T-helper 22 cell (primary cell): ENCODE data around the gene COL5A3.
A peak's percentile ranks its signal among the peaks of the same experiment; 100 is the strongest.
"Not testable (repeated sequence)": the region's sequence is repeated elsewhere in the genome, so short reads cannot be mapped to it uniquely, and the experiment has no call there.

Source experiments
- DNase-seq: peaks from one replicate; pipeline ENCODE4 v3.0.0-alpha.2; 2020; ENCODE audit warnings: low read depth

The COL5A3 gene

DNA sequence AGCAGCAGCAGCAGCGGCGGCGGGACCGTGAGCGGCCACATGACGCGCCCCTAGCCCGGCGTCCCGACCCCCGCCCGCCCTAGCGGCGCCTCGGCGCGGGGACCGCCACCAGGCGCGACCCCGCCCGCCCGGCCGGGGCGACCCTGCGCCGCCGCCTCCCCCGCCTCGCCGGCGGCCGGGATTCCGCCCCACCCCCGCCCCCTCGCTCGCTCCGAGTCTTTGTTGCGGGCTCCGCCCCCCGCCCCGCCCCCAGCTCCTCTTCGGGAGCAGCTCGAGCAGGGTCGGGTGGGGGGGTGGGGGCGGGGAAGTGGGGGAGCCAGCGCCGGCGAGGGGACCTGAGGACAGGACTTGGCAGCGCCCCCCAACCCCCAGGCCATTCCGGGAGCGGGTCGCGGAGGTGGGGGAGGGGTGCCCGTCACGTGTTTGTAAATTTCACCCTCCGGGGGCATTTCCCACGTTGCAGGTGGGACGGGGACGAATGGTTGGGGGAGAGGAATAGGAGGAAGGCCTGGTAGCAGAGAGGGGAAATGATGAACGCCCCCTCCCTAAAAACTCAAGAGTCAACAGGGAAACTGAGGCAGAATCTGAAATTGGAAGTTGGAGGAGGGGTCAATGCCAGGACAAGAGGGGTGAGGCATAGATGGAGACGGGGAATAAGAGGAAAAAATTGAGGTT, 73.8 kb downstream of the COL5A3 start, which contains the start of gene OLFM2:
Gene OLFM2, minus strand, starts transcription at position 190 of the 675 bp plus-strand sequence. Its CDS starts 149 bp downstream, at position 41.
- no peak for DNase-seq

DNA sequence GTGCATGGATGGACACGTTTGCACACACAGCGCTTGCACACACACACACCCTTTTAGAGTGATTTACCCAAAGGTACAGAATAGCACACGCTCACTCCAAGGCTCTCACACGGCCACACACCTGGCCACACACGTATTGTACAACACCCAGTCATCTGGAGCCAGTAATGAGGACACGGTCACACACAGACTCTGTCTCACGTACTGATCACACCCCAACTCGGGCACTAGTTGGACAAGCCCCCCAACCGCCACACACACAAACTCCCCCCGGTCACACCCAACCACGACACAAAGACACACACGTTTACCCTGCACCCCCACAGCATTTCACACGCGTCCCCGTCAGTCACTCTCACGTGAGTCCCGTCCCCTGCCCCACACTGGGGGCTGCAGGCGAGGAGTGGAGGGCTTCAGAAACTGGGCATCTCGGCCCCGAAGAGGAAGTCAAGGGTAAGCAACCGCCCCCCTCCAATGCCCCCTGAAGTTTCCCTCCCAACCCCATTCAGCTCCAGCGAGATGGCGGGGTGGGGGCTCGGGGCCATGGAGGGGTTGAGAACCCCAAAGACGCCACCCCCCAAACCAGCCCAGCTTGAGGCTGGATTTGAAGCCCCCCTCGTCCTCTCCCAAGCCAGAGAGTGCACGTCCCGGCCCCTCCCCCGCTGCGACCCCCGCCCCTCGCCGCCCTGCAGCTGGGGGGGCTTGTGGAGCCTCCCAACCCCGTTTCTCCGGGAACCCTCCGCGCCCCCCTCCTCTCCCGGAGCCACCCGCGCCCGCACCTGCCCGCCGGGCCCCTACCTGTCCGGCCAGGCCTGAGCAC, 74.6 kb downstream of the COL5A3 start:
- no peak for DNase-seq

DNA sequence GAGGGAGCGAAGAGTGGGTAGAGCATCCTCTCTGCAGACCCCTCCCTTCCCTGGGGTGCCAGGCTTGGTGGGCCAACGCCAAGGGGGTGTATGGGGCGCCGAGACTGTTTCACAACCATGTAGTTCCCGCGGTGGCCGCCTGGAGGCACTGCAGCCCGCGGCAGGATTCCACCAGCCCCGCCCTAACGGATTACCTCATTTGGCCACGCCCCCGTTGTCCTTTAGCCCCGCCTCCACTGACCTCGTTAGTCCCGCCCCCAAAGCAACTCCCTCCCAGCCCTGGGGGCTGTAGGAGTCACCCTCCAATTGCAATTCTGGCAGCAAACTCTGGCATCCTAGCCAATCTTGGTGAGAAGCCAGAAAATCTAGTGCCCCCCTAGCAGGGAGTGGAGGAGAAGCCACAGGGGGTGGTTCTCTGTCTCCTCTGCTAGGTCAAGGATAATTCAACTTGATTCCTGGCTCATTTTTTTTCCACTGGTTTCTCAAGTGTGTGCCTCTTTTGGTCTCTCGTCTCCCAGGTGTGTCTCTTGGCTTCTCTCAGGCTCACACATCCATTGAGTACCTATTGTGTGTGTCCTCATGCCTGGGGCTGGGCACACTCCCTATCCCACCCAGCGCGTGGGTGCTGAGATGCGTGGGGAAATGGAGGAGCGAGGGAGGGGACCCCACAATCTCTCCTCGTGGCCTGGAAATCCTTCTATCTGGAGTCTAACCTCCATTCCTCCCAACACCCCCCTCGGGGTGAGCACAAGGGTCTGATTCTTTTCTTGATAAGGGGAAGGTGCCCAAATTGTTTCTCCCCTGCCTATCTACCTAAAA, 76.0 kb downstream of the COL5A3 start:
- peak; percentile 58 for DNase-seq

DNA sequence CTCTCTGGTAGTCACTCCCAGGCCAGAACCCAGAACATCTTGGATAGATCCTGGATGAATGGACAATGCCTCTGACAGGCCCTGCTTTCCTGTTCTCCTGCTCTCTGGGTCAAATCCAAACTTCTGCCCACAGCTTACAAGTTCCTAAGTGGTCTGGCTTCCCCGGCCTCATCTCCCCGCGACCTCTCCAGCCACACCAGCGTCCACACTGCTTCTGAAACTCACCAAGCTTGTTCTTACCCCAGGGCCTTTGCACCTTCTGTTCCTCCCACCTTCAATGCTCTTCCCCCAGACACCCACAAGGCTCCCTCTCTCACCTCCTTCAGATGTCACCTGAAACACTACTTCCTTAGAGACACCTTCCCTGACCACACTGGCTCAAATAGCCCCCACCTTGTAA, 77.5 kb downstream of the COL5A3 start:
- no peak for DNase-seq

DNA sequence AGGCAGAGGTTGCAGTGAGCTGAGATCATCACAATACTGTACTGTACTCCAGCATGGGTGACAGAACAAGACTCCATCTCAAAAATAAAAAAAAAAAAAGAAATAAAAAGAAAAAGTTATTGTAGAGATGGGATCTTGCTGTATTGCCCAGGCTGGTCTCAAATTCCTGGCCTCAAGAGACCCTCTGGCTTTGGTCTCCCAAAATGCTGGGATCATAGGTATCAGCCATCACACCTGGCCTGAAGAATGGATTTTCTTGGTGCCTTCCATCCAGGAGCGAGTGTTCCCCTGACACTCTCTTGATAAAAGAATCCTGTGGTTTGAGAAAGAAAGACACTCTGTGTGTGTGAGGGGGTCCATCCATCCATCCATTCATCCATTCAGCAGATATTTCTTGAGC, 78.7 kb downstream of the COL5A3 start:
- no peak for DNase-seq

DNA sequence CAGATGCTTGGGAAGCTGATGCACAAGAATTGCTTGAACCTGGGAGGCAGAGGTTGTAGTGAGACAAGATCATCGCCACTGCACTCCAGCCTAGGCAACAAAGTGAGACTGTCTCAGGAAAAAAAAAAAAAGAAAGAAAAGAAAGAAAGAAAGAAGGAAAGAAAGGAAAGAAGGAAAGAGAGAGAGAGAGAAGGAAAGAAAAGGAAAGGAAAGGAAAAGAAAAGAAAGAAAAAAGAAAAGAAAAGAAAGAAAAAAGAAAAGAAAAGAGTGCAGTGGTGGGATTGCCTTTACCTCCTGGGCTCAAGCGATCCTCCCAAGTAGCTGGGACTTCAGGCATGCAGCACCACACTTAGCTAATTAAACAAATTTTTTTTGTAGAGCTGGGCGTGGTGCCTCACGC, 86.9 kb downstream of the COL5A3 start:
- no peak for DNase-seq

DNA sequence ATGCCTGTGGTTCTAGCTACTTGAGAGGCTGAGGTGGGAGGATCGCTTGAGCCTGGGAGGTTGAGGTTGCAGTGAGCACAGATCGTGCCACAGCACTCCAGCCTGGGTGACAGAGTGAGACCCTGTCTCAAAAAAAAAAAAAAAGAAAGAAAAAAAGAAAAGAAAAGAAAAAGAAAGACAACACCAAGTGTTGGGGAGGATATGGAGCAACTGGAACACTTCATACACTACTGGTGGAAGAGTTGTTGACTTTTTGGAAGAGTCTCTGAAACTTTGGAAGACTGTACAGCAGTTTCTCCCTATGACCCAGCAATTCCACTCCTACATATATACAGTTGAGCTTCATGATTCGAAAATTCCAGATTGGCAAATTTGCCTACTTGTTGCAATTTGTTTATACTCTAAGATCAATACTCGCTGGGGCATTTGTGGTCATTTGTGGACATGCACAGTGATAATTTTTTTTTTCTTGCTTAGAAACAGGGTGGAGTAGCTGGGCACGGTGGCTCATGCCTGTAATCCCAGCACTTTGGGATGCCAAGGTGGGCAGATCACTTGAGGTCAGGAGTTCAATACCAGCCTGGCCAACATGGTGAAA, 87.4 kb downstream of the COL5A3 start:
- not testable (repeated sequence) for DNase-seq

DNA sequence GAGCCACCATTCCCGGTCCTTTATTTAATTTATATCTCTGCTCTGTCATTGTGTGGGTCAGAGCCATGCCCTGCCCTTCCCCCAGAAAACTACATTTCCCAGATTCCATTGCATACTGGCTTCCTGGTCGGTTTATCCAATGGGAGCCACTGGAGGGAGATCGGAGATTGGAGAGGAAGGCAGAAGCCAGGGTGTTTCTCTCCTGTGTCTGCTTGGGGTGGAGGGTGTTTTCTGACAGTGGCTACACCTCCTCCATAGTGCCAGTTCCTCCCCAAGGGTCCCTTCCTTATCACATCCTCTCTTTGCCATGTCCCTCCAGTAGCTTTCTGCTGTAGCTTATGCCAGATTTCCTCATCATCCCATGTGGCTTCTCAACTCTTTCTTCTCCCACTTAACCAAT, 93.0 kb downstream of the COL5A3 start:
- DNase-seq: no peak

DNA sequence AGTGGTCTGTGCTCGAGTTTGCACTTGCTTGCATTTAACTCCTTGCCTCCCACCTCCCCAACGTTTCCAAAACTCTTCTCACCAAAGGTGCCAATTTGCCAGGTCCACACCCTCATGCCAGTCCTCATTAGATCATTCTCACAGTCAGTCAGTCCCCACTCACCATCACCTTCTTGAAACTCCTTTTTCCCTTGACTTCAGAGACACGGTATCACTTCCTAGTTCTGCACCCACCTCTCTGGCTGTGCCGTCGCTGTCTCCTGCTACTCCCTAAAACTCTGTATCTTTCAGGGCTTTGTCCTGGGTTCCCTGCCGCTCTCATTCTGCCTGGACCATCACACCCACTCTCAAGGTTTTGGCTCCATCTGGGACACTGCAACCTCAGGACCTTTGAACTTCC, 93.6 kb downstream of the COL5A3 start:
- DNase-seq: no peak

DNA sequence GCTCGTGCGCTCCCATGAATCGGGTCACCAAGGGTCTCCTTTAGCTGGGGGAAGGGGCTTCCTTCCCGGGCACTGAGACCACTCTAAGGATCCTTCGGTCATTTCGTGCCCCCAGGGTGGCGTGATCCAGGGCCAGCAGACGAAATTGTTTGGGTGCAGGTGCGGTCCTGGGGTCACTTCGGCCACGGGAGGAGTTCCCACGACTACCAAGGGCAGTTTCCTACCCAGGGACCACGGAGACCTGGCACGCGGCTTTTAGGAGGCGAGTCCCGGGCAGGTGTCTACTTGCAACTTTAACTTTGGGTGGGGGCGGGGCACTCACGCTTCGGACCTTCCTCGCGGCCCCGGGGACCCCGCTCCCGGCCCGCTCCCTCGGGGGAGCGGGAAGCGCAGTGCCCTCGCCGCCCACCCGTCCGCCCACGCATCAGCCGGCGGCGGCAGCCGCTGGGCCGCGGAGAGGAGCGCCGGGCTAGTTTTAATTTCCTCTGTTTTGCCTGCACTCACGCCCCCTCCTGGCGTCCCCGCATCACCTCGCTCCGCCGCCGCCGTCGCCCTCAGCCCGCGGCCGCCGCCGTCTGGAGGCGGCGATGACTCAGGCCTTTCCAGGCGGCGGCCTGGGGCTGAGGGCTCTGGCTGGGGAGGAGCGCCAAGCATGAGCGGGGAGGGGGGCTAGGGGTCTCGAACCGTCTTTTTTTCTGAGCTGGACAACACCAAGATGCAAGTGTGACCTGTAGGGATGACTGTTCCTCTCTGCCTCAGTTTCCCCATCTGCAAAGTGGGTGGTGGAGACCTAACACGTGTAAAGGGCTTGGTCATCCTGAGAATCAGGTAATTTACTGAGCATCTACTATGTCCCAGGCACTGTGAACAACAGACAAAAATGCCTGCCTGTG, 95.7 kb downstream of the COL5A3 start:
- peak; percentile 58 for DNase-seq

DNA sequence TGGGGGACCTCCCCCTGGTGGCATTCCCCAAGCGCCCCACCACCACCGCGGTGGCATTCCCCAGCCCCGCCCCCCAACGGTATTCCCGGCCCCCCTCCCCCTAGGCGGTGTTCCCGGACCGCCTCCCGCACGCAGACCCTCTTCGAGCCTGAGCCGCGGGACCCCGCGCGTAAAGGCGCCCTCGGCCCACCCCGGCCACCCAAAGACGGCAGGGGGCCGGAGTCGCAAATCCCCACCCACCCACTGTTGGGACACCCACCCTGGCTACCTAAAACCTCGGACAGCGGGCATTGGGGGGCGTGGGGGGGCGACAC, 96.3 kb downstream of the COL5A3 start:
- no peak for DNase-seq

DNA sequence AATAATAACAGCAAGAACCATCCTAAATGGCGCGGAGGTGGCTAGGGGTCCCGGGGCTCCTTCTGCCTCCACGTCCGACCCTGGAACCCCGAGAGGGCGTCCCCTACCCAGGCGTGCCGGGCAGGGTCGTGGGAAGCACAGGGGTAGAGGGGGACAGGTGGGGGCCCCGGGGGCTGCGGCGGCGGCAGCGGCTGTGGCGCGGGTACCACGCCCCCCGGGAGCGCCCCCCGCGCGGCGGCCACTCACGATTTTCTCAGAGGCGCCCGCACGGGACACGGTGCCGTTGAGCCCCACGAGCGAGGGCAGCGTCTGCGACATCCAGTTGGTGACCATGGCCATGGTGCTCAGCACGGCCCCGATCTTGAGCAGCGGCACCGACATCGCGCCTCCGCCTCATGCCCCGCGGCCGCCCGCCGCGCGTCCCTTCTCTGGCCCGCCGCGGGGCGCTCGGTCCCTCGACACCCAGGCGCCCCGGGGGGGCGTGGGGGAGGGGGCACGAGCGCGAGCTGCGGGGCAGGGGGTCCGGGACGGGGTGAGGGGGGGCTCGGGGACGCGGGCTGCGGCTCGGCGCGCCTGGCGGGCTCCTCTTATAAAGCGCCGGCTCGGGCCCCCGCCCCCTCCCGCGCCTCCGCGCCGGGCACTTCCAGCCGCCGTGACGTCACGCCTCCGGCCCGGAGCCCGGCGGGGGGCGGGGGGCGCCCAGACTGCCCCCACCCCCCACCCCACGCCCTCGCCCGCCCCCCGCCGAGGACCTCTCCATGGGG, 96.9 kb downstream of the COL5A3 start:
- no peak for DNase-seq

DNA sequence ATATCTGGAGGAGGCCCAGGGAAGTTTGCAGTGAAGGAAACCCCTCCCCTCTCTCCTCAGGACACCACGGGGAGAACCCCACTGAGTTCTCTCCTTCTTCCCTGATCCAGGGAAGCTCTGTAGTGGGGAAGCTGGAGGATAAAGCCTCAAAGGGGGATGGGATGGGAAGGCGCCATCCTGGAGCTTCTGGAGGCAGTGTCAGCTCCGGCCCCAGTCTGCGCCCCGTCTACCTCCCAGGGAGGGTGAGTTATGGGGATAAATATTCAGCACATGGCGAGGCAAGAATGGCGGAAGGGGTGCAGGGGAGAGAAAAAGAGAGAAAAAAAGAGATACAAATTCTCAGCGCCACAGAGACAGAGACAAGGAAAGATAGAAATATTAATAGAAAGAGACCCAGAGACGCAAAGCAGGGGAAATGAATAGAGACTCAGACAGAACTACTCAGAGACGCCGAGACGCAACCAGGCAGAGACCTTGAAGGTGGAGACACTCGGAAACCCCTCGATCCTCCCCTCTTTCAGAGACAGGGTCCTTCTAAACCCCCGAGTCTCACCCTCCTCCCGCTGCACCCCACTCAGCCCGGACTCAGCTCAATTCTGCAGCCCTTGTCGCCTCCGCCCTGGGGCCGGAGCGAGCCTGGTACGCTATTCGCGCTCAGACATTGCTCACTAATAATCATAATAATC, 97.6 kb downstream of the COL5A3 start:
- DNase-seq: no peak

DNA sequence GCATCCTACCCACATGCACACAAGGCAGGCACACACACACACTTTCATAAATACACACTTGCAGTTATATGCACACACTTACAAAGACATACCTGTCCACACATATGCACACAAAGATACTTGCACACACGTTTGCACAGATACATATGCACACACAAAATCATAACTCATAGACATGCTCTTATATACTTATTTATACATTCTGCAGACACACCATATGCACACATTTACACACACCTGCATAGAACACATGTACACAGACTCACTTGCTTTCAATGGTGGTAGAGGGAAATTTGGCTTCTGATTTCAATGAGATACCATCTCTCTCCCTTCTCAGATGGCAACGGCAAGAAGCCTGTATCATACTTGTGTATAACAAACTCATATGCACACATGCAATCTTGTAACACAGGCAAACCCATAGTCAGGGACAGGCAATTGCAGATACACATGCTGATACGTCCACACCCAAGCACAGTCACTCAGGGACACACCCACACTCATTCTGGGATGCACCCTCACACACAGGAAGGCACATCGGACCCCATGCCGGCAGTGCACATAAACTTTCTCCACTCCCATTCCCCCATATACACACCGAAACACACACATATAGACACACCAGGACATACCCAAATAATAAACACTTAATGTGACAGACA, 98.6 kb downstream of the COL5A3 start:
- DNase-seq: no peak

DNA sequence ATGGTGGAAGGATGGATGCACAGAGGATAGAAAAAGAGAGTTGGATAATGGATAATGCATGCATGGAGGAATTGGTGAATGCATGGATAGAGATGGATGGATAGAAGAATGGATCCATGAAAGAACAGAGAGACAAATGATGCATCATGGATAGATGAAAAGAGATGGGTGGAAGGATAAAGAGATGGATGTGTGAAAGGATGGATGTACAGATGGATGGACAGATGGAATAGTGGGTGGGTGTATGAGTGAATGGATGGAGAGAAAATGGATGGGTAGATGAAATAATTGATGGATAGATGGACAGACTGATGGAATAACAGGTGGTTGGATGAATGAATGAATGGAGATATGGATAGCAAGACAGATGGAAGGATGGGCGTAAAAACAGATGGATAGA, 99.7 kb downstream of the COL5A3 start:
- no peak for DNase-seq
